Stimulated activated CD4-positive, alpha-beta T cell treated with anti-CD3 and anti-CD28 coated beads, Interleukin-4, amount 100 ng/mL, for 4 hours (primary cell): ENCODE measurements around the gene RTL9.
"Not testable (repeated sequence)": the region's sequence is repeated elsewhere in the genome, so short reads cannot be mapped to it uniquely, and the experiment has no call there.

ENCODE experiments used
- DNase-seq, 2 experiments: peaks; one replicate each; pipeline ENCODE4 v3.0.0-alpha.2; 2020

The RTL9 gene

DNA sequence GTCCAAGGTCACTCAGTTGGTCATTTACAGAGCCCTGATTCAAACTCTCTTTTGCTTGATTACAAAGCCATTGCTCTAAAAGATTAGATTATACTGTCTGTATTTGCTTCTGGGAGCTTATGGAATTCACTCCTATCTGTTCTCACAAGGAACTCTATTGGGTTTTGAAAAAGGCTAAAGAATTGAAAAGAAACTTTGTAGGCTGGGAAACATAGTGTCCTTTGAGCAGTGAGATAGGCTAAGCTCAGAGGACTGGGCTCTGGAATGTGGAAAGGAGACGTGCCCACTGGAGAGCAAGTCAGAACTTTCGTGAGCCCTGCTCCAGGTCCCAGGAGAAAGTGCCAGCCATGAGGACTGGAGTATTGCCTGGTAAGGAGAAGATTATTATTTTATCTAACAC lies at the start of gene RTL9:
Gene RTL9, plus strand, starts transcription at position 301 of the 400 bp plus-strand sequence. CDS start 91,770 bp downstream, outside the sequence.
- DNase-seq: no peak

DNA sequence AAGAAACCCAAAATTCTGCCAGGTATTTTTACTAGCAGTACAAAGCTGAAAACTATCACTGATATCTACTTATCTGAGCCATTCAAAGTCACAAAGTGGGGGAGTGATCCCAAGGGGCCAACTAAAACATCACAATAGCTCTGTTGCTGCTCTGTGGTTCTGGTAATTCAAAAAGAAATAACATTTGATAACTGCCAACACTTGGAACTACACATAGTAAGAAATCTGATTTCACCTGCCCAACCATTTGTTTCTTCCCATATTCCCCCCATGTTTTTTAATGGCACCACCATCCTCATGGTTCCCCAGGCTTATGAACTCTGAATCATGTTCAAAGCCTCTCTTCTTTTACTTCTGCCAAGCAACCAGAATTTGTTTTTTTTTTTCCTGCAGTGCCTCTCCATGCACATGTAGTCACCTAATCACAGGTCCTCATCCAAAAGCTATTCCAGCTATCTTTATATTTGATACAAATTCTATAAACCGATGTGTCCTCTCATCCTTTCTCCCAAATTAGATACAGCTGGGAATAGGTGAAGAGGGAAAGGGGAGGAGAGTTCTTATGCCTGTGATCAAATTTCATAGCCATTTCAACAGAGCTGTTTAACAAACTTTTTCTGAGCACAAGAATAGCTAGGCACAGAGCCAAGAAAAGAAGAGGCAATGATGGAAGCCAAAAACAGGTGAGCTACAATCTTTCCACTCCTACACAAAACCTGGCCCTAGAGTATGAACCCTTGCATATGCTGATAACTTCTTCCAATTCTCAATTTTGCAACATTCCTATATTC lies 48.5 kb upstream of the RTL9 start:
- no peak for DNase-seq

DNA sequence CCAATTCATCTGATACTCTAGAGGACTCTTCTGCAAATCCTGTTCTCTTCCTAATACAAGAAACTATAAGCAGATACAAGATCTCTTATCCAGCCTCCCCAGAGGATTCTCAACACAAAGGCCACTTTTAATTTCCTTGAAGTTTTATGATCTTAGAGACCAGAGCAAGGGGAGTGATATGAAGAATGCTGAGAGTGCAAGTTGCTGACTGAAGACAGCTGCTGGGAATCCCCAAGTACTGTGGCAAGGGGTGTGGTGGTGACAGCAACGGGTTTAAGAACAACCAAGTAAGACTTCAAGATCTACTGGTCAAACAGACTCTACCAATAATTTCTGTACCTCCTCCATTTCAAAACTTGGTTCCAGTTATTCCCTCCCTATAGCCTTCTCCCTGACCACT lies 47.8 kb upstream of the RTL9 start:
- DNase-seq: peak; percentile 7 to 17

DNA sequence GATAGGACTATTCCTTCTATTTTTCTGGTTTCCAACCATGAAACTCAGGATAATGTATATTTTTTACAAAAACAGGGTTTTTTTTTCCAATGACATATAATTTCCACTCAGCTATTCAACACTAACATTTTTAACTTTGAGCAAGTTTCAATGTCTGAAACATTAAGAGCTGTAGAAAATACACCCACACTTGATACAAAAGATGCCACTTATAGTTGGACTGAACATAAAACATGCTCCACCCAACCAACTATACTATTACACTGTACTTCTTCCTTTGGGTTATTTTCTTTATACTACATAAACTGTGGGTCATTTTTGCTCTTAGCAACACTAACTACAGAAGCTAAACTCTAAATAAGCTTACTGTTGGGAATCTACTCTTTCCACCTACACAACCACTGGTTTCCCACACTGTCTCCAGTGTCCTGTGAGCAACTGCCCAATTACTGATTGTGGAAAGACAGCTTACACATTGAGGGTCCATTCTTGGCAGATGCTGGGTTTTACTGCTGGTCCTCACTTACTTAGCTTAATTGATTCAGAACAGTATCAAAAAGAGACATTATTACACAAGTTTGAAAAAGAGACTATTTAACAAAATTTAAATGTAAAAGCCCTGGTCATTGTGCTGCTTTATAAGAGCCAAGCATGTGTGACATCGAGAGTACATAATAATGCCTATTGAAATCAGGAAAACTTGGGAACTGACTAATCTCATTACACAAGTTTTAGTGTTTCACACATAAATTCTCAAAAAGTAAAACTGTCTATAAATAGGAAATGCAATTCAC lies 47.0 kb upstream of the RTL9 start:
- no peak for DNase-seq

DNA sequence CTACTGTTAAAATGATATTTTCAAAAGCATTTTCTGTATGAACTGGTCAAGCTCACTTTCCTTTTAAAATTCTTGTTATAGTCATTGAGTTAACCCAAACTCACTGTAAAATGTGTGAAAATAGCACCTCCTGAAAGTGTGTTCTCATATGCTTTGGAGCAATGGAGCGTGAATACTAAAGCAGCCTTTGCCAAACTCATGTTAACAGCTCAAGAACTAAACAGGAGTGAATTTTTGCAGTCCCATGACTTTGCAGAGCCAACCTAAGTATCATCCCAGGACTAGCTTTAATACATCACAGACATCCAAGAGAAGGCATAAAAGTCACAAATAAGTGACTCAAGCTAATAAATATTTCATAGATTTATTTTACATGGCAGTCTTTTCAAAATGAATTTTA lies 43.1 kb upstream of the RTL9 start:
- DNase-seq: no peak

DNA sequence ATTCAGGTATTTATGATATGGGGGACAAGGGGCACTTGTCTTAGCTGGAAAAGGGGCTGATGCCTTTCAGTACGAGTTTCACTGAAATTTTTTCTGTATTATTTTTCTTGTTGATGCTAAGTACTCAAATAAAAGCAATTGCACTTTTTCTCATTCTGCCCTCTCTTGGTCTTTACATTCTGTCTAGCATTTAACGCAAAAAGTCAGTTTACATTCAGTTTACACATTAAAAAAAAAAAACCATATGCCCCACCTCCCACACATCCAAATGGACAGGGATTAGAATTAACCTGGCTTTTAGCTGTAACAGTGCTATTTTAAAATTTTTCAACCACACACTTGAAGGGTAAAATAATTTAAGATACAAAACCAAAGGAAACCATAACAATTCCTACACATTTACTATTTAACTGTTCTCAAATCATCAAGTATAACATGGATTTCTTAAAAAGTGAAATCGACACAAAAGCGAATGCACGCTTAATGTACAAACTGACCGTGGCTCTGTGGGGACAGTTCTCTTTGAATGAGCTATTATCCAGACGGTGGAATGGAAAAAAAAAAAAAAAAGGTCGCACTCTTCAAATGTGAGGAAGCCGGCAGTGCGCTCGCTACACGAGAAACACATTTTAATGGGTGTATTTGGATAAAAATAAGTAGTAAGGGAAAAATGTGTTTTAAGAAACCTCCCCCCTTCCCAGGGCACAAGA lies 42.1 kb upstream of the RTL9 start:
- DNase-seq: no peak

DNA sequence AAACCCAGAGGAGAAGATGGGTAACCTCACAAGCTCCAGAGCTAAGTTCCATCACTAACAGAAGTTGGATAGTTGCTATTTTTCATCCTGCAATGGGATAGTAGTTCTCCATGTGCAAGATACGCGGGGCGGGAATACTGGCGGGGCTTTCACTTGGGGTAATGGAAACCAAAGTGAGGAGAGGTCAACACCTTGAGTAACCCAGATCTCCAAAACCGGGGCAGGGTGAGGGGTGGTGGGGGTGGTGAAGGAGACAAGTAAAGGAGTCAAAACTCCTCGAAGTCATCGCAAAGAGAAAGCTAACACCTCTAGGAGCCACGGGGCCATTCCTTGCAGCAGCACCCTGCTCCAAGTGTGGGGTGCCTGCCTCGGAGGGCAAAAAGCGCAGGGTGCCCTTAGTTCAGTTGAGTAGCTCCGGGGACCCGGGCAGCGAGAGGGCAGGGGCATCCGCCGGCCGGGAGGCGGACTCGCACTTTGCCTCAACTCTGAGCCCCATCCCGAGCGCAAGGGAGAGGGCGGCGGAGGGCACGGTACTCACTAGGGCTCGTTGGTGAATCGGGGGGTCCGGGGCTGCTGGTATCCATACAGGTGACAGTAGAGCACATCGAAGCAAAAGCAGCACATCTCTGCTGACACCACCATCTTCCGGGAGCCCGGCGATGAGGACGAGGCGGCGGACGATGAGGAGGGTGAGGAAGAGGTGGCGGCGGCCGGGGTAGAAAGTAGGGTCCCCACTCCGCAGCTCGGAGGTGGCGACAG lies 41.4 kb upstream of the RTL9 start:
- peak; percentile 13 to 22 for DNase-seq

DNA sequence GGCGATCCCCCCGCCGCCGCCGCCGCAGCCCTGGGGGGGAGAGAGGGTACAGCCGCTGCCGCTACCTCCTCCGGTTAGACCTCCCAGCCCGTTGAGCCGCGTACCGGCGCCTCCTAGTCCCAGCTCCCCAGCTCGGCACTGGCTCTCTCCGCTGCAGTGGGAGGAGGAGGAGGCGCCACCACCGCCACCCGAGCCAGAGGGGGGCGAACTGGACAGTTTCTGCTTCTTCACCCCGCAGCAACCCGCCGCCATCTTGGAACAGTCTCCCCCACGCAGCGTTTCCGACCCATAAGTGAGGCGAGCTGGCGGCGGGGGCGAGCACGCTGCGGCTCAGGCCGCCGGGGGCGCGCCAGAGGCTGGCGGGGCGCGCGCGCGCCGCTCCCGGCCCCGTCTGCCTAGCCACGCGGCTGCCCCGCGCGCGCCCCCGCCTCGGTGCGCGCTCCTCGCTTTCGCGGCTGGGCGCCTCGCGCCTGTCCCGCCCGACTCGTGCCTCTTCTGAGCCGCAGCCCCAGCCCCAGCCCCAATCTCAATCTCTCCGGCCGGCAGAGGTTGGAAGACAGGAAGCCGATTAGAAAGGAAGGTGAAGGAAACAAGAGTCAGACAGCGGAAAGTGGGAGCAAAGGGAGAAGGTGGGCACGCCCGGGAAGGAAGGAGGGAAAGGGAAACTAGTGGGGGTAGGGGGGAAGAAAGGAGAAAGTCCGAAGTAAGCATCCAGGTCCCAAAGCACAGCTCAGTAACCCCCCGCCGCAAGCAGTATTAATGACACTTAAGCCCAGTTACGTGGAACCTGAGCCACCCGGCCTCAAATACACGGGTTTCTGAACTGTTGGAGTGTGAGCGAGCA lies 40.6 kb upstream of the RTL9 start, which contains the start of gene AMMECR1:
Gene AMMECR1, minus strand, starts transcription at position 266 of the 844 bp plus-strand sequence. Its CDS starts 14 bp downstream, at position 252.
- peak; percentile 73 to 80 for DNase-seq

DNA sequence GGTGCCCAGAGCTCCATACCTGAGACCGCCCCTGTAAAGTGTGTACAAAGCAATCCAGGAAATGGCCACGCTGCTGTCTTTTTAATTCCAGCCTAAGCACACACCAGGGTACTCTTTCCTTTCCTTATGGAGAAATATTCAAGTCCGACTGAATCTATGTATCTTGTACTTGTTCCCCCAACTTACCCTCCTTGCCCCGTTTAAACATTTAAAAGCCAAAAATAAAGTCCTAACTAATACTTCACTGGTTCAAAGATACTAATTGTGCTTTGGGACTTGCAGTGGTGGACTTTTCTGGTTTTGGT lies 40.0 kb upstream of the RTL9 start:
- DNase-seq: no peak

DNA sequence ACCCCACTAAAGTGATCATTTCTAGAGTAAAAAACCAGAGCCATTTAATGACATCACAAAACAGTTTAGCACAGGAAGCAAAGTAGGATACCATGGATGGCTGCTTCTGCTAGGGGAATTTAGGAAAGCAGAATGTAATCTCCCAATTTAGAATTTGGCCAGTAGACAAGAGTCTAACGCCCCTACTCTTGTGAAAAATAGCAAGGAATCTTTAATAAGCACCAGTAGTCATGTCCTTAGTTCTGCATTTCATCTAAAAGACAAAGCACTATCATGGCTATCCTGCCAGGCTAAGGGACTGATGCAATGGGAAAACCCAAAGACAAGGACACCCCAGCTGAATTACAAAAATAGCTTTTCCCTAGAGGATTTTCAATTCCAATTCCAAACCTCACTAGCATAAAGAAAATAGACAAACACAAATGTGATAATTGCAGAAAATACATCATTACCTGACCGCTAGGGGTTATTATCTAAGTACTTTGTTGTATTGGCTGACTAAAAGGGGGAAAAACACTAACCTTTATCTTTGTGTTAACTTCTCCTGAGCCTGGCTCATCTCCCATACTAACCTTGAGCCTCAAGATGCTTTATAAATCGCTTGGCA lies 38.2 kb upstream of the RTL9 start:
- no peak for DNase-seq

DNA sequence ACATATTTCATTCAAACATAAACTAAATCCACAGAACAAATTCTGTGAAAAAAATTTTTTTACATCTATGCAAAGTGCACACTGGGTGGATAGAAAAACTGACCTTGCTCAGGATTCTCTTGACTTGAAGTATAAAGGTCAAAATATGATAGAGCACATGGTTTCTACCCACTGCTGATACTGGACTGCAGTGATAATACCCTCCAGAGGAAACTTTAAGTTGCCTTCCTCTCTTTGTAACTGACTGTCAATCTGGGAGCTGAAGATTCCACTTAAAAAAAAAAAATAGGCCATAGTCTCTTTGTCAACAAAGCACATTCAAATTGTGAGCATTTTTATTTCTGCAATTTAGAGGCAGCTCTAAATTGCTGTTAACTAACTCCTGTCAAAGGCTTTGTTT lies 37.6 kb upstream of the RTL9 start:
- DNase-seq: no peak

DNA sequence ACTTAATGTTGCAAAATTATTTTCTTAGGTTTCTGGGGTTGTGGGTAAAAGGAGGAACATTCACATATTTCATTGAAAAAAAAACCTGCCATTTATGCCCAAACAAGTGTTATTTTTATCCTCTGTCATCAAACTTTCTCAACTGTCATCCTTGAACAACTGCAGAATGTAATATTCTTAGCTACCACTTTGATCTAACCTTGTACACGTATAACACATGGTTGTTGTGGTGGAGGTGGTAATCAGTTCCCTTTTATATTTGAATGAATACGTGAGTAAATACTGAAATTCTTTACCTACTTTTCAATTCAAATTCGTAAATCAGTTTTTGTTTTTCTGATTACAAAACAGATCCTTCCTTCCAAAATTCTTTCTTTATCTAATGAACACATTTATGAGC lies 37.0 kb upstream of the RTL9 start:
- no peak for DNase-seq

DNA sequence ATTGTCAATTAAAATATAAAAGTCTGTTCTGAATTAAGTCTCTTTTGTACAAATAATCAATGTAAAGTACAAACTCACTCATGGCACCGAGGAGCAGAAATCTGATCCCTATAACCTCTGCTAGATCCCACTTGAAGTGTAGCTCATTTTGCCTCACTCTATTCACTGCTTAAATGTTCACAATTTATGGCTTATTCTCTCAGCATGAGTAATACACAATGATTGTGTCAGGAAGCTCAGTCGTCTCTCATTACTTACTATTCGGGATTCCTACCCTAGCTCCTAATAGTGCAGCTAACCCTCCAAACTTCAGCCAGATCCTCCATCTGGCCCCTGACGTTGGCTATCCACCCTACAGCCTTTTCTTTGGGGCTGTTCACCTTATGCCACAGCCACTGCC lies 36.0 kb upstream of the RTL9 start:
- no peak for DNase-seq

DNA sequence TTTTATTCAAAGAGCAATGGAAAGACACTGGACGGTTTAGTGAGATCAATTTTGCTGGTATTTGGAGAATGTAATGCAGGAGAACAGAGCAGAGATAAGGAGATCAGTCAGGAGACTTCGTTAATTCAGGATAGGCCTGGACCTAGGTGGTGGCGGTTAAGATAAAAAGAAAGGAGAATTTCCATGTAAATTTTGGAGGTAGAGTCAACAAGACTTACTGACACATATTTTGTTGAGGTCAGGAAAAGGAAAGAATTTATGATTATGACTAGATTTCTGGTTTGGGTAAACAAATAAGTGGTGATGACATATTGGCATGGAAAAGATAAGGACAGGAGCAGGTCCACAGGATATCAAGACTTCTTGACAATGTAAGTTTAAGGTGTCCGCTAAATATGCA lies 31.9 kb upstream of the RTL9 start:
- no peak for DNase-seq

DNA sequence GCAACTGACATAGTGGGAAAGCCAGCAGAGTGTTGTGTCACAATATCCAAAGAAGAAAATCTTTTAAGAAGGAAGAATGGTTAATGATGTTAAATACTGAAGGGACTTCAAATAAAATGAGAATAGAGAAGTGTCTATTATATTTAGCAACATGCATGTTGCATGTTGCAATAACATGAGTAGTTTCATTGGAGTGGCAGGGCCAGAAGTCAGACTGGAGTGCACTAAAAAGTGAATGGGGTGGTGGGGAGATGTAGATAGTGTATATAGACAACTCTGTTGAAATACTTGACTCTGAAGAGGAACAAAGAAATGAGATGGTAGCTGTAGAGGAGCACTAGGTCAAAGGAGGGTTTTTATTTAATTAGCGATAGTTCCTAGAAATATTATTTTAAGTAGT lies 31.3 kb upstream of the RTL9 start:
- DNase-seq: no peak

DNA sequence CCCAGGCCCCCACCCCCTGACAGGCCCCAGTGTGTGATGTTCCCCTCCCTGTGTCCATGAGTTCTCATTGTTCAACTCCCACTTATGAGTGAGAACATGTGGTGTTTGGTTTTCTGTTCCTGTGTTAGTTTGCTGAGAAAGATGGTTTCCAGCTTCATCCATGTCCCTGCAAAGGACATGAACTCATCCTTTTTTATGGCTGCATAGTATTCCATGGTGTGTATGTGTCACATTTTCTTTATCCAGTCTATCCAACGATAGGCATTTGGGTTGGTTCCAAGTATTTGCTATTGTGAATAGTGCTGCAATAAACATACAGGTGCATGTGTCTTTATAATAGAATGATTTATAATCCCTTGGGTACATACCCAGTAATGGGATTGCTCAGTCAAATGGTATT lies 30.0 kb upstream of the RTL9 start:
- not testable (repeated sequence) for DNase-seq

DNA sequence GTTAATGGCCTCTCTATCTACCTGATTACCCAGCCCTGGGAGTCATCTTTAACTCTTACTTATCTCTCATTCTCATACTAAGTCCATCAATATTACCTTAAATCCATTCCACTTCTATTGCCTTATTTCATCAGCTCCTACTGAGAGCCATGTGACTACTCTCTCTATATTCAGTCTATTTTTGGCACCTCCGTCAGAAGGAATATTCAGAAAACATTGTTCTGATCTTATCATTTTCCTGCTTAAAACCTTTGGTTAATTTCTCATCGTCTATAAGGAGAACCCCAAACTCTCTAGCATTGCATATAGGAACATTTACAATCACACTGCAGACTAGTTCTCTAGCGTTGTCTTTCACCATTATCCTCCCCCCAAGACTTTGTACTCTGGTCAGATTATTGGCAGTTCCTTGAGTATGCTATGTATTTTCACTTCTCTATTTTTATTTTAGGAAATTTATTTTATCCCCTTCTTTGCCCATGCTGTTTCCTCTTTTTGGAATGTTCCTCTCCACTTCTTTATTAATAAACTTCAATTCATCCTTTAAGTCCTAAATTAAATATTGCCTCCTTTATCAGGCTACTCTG lies 27.1 kb upstream of the RTL9 start:
- no peak for DNase-seq

DNA sequence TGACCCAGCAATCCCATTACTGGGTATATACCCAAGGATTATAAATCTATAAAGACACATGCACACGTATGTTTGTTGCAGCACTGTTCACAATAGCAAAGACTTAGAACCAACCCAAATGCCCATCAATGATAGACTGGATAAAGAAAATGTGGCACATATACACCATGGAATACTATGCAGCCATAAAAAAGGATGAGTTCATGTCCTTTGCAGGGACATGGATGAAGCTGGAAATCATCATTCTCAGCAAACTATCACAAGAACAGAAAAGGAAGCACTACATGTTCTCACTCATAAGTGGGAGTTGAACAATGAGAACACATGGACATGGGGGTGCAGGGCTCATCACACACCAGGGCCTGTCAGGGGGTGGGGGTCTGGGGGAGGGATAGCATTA lies 25.2 kb upstream of the RTL9 start:
- not testable (repeated sequence) for DNase-seq

DNA sequence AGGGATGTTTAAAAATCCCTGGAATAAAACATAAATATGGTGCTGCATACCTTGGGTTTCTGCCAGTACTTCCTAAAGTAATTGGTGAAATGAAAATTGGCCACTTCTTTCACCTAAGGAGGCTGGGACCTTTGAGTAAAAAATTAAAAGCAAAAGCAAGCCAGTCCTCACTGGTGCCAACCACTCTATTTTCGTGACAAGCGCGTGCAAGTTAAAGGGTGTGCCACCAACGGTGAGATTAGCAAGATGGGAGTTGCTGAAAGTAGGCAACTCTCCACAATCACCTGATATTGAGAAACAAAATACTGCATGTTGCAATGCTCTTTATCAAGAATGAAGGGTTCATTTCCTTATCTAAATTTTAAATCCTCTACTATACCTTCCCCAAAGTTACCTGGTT lies 19.7 kb upstream of the RTL9 start:
- no peak for DNase-seq

DNA sequence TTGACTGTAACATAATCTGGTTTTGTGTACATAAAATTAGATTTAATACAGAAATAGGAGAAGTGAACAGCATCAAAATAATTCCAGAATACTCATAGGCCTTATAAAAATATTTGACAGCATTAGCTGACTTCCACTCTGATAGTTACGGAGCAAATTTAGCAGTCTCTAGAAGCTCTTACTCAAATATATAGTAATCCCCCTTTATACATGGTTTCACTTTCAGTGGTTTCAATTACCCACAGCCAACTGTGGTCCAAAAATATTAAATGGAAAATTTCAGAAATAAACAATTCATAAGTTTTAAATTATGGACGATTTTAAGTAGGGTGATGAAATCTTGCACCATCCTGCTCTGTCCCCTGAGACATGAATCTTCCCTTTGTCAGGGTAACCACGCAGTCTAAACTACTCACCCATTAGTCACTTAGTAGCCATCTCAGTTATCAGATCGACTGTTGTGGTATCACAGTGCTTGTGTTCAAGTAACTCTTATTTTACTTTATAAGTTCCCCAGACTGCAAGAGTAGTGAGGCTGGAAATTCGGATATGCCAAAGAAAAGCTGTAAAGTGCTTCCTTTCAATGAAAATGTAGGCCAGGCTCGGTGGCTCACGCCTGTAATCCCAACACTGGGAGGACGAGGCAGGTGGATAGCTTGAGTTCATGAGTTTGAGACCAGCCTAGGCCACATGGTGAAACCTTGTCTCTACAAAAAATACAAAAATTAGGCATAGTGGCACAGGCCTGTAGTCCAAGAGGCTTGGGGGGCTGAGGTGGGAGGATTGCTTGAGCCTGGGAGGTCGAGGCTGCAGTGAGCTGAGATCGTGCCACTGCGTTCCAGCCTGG lies 17.2 kb upstream of the RTL9 start:
- DNase-seq: no peak
